Stimulated activated CD8-positive, alpha-beta memory T cell treated with anti-CD3 and anti-CD28 coated beads, Interleukin-15, amount 100 ng/mL, for 4 hours (primary cell): Measurements from ENCODE around the gene KRTAP12-4.
"Not testable (repeated sequence)": the region's sequence is repeated elsewhere in the genome, so short reads cannot be mapped to it uniquely, and the experiment has no call there.

Source experiments
- DNase-seq, 2 donors: peaks; one replicate each; pipeline ENCODE4 v3.0.0-alpha.2; 2020; ENCODE audit warnings: low read depth in 2 of 2

The KRTAP12-4 gene

DNA sequence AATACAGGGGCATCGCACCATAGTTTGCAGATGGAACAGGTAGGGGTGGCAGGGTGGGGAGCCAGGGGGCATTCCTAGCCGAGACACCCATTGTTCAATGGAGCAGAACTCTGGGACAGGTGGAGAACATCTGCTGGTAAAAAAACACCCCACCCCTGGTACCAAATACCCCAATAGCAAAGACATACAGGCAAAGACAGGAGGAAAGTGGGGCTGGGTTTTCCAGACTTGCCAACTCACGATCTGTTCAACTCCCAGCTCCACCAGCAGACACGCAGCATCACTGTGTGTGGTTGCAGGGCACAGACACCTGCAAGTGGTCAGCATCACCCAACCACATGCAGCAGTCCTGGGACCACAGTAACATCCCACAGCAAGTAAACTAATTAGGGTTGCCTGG lies 42.9 kb downstream of the KRTAP12-4 start:
- no peak for DNase-seq

DNA sequence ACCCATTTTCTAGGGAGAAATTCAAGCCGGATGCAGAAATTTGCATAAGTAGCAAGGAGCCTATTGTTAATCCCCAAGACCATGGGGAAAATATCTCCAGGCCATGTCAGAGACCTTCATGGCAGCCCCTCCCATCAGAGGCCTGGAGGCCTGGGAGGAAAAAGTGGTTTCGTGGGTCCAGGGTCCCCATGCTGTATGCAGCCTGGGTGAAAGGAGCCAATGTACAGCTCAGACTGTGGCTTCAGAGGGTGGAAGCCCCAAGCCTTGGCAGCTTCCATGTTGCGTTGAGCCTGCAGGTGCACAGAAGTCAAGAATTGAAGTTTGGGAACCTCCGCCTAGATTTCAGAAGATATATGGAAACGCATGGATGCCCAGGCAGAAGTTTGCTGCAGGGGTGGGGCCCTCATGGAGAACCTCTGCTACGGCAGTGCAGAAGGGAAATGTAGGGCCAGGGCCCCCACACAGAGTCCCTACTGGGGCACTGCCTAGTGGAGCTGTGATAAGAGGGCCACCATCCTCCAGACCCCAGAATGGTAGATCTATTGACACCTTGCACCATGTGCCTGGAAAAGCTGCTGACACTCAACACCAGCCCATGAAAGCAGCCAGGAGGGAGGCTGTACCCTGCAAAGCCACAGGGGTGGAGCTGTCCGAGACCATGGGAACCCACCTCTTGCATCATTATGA lies 44.2 kb downstream of the KRTAP12-4 start:
- not testable (repeated sequence) for DNase-seq

DNA sequence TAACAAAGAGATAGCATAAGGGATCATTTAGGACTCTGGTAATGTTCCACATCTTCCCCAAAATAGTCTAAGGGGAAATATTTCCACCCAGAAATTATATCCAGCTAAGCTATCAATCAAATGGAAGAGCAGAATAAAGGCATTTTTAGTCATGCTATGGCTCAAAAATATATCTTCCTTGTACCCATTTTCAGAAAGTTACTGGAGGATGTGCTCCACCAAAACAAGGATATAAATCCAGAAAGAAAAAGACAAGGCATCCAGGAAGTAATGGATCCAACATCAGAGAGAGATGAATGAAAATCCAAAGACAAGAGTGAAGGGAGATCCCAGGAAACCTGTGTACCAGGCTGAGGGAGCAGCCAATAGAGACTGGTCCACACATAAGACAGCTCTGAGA lies 45.3 kb downstream of the KRTAP12-4 start:
- no peak for DNase-seq

DNA sequence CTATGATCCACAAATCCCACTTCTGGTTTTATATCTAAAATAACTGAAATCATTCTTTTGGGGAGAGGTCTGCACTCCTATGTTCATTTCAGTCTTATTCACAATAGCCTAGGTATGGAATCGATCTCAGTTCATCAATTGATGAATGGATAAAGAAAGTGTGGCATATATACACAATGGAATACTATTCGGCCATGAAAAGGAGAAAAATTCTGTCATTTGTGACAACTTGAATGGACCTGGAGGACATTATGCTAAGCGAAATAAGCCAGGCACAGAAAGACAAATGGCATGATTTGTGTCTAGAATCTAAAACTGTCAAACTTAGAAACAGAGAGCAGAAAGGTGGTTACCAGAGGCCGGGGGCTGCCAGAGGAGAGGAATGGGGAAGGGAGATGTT lies 48.0 kb downstream of the KRTAP12-4 start:
- no peak for DNase-seq
